GM12865 (cell line): ENCODE data around the gene NLRP3.

Source experiments
- DNase-seq: peaks from one replicate; pipeline ENCODE4 v3.0.0; 2010; ENCODE audit warnings: low read depth
- H3K4me3 ChIP-seq: 2 replicates; pipeline ENCODE4 v1.5.1; 2011; ENCODE audit warnings: mild to moderate bottlenecking, low read depth, low read length, control low read depth
- TF ChIP-seq, protein P1 (sequence below): IDR thresholded peaks from 2 replicates; pipeline ENCODE4 v1.5.1; 2011; ENCODE audit warnings: low read length, control low read depth, low read depth, inconsistent platforms; ENCODE audit not compliant: insufficient read depth; ENCODE audit errors: missing control alignments

The NLRP3 gene

DNA sequence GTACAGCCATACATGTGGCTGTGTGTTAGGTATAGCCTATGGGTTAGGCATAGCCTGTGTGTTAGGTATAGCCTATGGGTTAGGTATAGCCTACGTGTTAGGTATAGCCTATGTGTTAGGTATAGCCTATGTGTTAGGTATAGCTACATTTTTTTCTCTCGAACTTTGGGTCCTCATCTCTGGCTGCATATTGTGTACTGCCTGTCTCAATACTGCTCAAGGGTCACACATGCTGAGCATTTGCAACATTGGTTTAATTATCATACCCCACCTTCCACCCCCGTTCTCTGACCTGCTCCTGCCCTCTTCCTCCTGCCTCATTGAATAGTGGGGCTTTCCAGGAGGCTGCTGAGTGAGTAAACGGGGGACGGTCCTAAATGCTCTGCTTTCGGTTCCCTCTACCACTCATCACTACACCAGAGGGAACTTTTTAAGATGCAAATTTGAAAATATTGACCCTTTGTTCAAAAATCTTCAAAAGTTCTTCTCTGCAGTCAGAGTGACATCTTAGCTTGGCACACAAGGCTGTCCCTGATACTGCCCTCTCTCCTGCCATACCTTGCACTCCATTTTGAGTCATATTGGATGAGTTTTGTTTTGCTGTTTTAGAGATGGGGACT lies 24.1 kb downstream of the NLRP3 start:
- no peak overlapping the region for H3K4me3 ChIP-seq
- peak; percentile 85 for DNase-seq
- TF ChIP-seq, protein P1, sequence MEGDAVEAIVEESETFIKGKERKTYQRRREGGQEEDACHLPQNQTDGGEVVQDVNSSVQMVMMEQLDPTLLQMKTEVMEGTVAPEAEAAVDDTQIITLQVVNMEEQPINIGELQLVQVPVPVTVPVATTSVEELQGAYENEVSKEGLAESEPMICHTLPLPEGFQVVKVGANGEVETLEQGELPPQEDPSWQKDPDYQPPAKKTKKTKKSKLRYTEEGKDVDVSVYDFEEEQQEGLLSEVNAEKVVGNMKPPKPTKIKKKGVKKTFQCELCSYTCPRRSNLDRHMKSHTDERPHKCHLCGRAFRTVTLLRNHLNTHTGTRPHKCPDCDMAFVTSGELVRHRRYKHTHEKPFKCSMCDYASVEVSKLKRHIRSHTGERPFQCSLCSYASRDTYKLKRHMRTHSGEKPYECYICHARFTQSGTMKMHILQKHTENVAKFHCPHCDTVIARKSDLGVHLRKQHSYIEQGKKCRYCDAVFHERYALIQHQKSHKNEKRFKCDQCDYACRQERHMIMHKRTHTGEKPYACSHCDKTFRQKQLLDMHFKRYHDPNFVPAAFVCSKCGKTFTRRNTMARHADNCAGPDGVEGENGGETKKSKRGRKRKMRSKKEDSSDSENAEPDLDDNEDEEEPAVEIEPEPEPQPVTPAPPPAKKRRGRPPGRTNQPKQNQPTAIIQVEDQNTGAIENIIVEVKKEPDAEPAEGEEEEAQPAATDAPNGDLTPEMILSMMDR, result no peak

DNA sequence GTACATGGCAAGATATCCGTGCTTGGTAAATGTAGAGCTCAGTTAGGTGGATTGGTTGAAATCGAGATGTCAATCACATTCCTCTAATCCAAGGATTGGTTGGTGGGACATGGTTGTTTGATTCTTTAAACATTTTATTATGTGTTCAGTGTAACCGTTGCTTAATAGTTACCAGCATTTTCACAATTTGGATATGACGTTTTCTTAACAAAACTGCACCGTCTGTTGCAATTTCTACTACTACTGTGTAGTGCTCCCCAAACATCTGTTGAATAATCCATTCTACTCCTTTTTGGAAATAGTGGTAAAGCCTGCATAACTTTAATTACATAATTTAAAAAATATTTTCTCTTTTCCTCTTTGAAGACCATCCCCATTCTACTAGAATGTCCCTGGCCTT lies 25.6 kb downstream of the NLRP3 start:
- TF ChIP-seq, protein P1, result no peak
- no peak overlapping the region for H3K4me3 ChIP-seq
- DNase-seq, result no peak

DNA sequence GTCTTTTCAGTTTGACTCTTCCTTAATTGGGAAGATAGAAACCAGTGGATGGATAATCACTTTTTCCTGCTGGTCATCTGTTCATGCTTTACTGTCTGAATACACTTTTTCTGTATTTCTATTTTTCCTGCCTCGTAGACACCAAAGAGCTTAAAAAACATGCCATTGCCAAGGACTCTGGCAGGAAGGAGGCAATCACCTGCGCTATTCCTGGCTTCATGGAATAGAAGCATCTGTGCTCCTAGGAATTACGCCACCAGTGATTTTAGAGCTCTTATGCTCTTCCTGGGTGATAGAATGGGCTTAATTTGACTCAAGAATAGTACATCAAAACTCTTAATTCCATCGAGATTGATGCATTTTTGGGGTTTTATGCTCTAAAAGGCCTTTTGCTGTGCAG lies 26.2 kb downstream of the NLRP3 start:
- no peak overlapping the region for H3K4me3 ChIP-seq
- no peak for DNase-seq
- TF ChIP-seq, protein P1, result no peak

DNA sequence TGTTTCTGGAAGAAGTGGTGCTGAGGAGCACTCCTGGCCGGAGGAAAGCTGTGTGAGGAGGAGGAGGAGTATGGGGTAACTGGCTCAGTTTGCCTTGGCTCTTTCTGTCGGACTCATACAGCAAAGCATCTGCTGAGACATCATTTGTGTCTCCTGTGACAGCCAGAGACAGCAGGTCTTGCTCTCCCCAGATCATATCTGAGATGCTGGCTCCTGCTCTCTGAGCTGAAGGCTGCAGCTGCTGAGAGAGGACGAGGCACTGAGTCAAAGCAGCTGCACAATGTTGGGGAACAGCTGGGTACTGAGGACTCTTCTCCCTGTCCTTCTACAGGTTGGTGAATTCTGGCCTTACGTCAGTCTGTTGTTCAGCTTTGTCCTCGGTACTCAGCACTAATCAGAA lies 27.7 kb downstream of the NLRP3 start:
- H3K4me3 ChIP-seq, result no peak overlapping the region
- TF ChIP-seq, protein P1, result no peak
- DNase-seq, result no peak

DNA sequence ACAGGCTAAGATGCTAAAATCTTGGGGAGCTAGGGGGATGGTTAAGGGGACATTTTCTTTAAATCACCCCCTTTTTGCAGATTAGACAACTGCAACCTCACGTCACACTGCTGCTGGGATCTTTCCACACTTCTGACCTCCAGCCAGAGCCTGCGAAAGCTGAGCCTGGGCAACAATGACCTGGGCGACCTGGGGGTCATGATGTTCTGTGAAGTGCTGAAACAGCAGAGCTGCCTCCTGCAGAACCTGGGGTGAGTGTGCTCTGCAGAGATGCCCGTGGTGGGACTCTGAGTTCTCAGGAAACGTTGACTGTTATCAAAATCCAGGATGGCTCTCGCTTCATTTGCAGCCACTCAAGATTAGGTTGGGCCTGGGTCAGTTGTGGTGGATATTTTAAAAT lies 28.6 kb downstream of the NLRP3 start:
- TF ChIP-seq, protein P1, result no peak
- no peak for DNase-seq
- H3K4me3 ChIP-seq, result no peak overlapping the region

DNA sequence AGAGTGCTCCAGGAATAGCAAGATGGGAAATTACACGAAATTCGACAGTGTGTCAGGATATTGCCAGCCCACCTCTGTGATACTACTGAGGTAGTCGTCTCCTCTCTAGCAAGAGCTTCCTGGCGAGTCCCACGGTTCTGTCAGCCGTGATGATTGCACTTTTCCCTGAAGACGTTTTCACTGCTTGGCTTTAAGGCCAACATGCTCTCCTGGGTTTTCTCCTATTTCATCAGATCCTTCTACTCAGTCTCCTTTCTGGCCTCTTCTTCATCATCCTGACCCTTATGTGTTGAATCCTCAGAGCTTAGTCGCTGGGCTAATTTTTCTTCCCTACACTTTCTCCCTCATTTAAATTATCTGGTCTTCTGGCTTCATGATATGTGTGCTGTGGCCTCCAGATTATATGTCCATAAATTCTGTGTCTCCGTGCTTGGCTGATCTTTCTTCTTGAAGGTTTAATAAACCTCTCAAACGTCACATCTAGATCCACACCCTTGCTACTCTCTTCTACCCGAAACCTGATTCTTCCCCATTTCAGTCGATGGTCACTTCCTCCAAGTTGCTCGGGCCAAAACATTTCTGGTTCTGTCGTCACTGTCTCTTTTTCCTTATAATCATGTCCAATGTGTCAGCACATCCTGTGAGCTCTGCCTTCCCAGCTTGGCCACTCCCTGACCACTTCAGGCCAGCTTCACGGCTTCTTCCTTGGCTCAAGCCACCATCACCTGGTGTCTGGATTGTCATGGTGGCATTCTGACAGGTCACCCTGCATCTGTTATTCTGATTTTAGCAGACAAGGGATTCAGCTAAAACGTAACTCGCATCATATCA lies 29.8 kb downstream of the NLRP3 start:
- no peak for DNase-seq
- no peak overlapping the region for H3K4me3 ChIP-seq
- TF ChIP-seq, protein P1, result no peak
